Mucosa of descending colon (tissue), 3 donors: ENCODE data around the gene KATNB1. TPM values are rescaled to one million over a fixed set of nuclear protein-coding genes. Genes with fewer than 3 reads are reported as not detected.
A peak's percentile ranks its signal among the peaks of the same experiment; 100 is the strongest.
"Not testable (repeated sequence)": the region's sequence is repeated elsewhere in the genome, so short reads cannot be mapped to it uniquely, and the experiment has no call there.

Experiments used
- ATAC-seq: fragments of 200-7000 bp; cut with Tn5 transposase; one replicate; pipeline ENCODE4 v1.9.1; 2020; ENCODE audit warnings: mild to moderate bottlenecking, moderate library complexity
- DNase-seq, 3 donors: peaks; one replicate each; pipeline ENCODE4 v3.0.0-alpha.2; 2020
- H3K36me3 ChIP-seq: fragments of 200-600 bp; one replicate; pipeline ENCODE4 v1.8.0; 2021; ENCODE audit warnings: low read depth, mild to moderate bottlenecking
- H3K4me1 ChIP-seq: fragments of 200-600 bp; one replicate; pipeline ENCODE4 v1.8.0; 2021; ENCODE audit warnings: low read depth, mild to moderate bottlenecking
- H3K4me3 ChIP-seq: fragments of 200-600 bp; one replicate; pipeline ENCODE4 v1.8.0; 2021; ENCODE audit warnings: mild to moderate bottlenecking
- H3K9me3 ChIP-seq: fragments of 200-600 bp; one replicate; pipeline ENCODE4 v1.8.0; 2021; ENCODE audit warnings: mild to moderate bottlenecking
- CTCF ChIP-seq: fragments of 200-600 bp; IDR thresholded peaks from one replicate; pipeline ENCODE4 v1.8.0; 2022; ENCODE audit warnings: antibody characterized with exemption, mild to moderate bottlenecking
- intact Hi-C, 2 donors: fragments of 100-400 bp; cut with DNase I in 1 of 2; cut with micrococcal nuclease in 1 of 2; formaldehyde crosslinking; loops; one replicate each; pipeline versions ENCODE4 v1.11.0 to v1.11.1; 2022; cut with DNase I, micrococcal nuclease
- total RNA-seq, 3 donors: library from RNA; stranded (reverse); fragmentation: NEBNext Ultra II Directional in 2 of 3; extraction: Animal tissue kit (Norgen Biotek cat#: 25700) in 2 of 3; gene quantifications; one replicate each; pipeline versions ENCODE4 v1.2.1 to v1.2.4, GENCODE V29; 2021 to 2023
- donor health status: DM: no; HTN: no; CAD: no; lungs with moderate emphysema.
- donor health status: DM: no; HTN: no; CAD: no.
- donor health status: DM: no; HTN: yes; CAD: no.

Gene KATNB1
- total RNA-seq, 3 donors from 2014 or later, result 12.8 to 21.1 (median 17.9) TPM

GRCh38 chr16:57778658-57779057 lies 43.1 kb downstream of the KATNB1 start:
- no peak for ATAC-seq
- Histone ChIP-seq H3K4me3 (no peak overlapping the region), H3K36me3 (no peaks in the 10 kb centered on the region), H3K4me1 (no peaks in the 10 kb centered on the region), H3K9me3 (no peaks in the 10 kb centered on the region)
- no peak for TF ChIP-seq CTCF
- intact Hi-C loops, result no loop called here
- DNase-seq, result no peak

GRCh38 chr16:57779836-57780235 lies 44.3 kb downstream of the KATNB1 start:
- intact Hi-C loops, H3K4me1 ChIP-seq, H3K4me3 ChIP-seq, H3K9me3 ChIP-seq, H3K36me3 ChIP-seq, ATAC-seq: not testable (repeated sequence)
- peak in 1 of 3 donors; percentile 8 for DNase-seq

- Histone ChIP-seq H3K9me3 (no peaks in the 10 kb centered on the region), H3K4me3 (no peak overlapping the region), H3K4me1 (no peaks in the 10 kb centered on the region), H3K36me3 (no peaks in the 10 kb centered on the region)
- ATAC-seq (no peak), DNase-seq (peak in 1 of 3 donors; percentile 2)
- no peak for TF ChIP-seq CTCF
- intact Hi-C loops, result no loop called here
Observed at GRCh38 chr16:57781349-57781740, 45.8 kb downstream of the KATNB1 start.

GRCh38 chr16:57781741-57782606 lies 46.4 kb downstream of the KATNB1 start:
- ATAC-seq, result no peak

GRCh38 chr16:57782607-57783055 lies 47.1 kb downstream of the KATNB1 start:
- H3K4me3 ChIP-seq, H3K36me3 ChIP-seq, ATAC-seq, H3K4me1 ChIP-seq, H3K9me3 ChIP-seq, intact Hi-C loops: not testable (repeated sequence)
- DNase-seq, result peak in 1 of 3 donors; percentile 6

More at GRCh38 chr16:57781741-57782606, 46.4 kb downstream of the KATNB1 start:
- Histone ChIP-seq H3K9me3 (no peaks in the 10 kb centered on the region), H3K4me1 (no peaks in the 10 kb centered on the region), H3K36me3 (no peaks in the 10 kb centered on the region), H3K4me3 (no peak overlapping the region)
- intact Hi-C loops, result no loop called here
- no peak for TF ChIP-seq CTCF
- peak in 1 of 3 donors; percentile 12 for DNase-seq

- H3K36me3 ChIP-seq, result no peaks in the 10 kb centered on the region
- intact Hi-C loops, result no loop called here
- no peak for ATAC-seq
- H3K4me3 ChIP-seq, result no peak overlapping the region
- H3K4me1 ChIP-seq, result no peaks in the 10 kb centered on the region
- no peaks in the 10 kb centered on the region for H3K9me3 ChIP-seq
- TF ChIP-seq CTCF, result no peak
- peak in 1 of 3 donors; percentile 1 for DNase-seq
Observed at GRCh38 chr16:57783116-57783515, 47.5 kb downstream of the KATNB1 start.
